HG02763 (cell line): Measurements from ENCODE around the gene MYO19.
"Not testable (repeated sequence)": the region's sequence is repeated elsewhere in the genome, so short reads cannot be mapped to it uniquely, and the experiment has no call there.

Experiments
- ATAC-seq: cut with Tn5 transposase; IDR thresholded peaks from one replicate; pipeline ENCODE4 v1.9.1; 2021; ENCODE audit warnings: mild to moderate bottlenecking, moderate library complexity; ENCODE audit not compliant: unreplicated experiment

The MYO19 gene

GRCh38 chr17:36501351-36501750 lies 33.3 kb downstream of the MYO19 start:
- ATAC-seq = no peak

- ATAC-seq = no peak
These were observed 33.9 kb downstream of the MYO19 start for GRCh38 chr17:36500745-36501225.

GRCh38 chr17:36498560-36499300 lies 35.9 kb downstream of the MYO19 start:
- no peak for ATAC-seq

- ATAC-seq = no peak
These were observed 36.5 kb downstream of the MYO19 start for GRCh38 chr17:36498155-36498554.

GRCh38 chr17:36496018-36496789 lies 38.5 kb downstream of the MYO19 start:
- ATAC-seq = no peak

GRCh38 chr17:36495076-36495578 lies 39.5 kb downstream of the MYO19 start:
- ATAC-seq = no peak

- no peak for ATAC-seq
These were observed 40.0 kb downstream of the MYO19 start for GRCh38 chr17:36494674-36495073.

GRCh38 chr17:36493956-36494355 lies 40.7 kb downstream of the MYO19 start:
- ATAC-seq = no peak

- peak; percentile 87 for ATAC-seq
These were observed 48.2 kb downstream of the MYO19 start, which contains the start of gene ZNHIT3 for GRCh38 chr17:36486204-36487194. ZNHIT3 (plus strand) TSS chr17:36486681; CDS start chr17:36486700, 19 bp downstream.

GRCh38 chr17:36485805-36486203 lies 48.9 kb downstream of the MYO19 start:
- ATAC-seq = no peak

GRCh38 chr17:36485027-36485426 lies 49.6 kb downstream of the MYO19 start:
- no peak for ATAC-seq

GRCh38 chr17:36484021-36484420 lies 50.6 kb downstream of the MYO19 start:
- ATAC-seq = not testable (repeated sequence)

- ATAC-seq = no peak
These were observed 51.8 kb downstream of the MYO19 start for GRCh38 chr17:36482611-36483504.

GRCh38 chr17:36481829-36482228 lies 52.8 kb downstream of the MYO19 start:
- no peak for ATAC-seq

- ATAC-seq = no peak
These were observed 59.2 kb downstream of the MYO19 start for GRCh38 chr17:36475346-36475970.

GRCh38 chr17:36474571-36474970 lies 60.1 kb downstream of the MYO19 start:
- no peak for ATAC-seq

GRCh38 chr17:36470499-36470898 lies 64.2 kb downstream of the MYO19 start:
- no peak for ATAC-seq

- no peak for ATAC-seq
These were observed 64.9 kb downstream of the MYO19 start for GRCh38 chr17:36469733-36470132.
